Lower leg skin (tissue), 3 donors: Measurements from ENCODE around the gene RAD51B.

ENCODE experiments used
- CTCF ChIP-seq, 3 donors: fragments of 450-650 bp; IDR thresholded peaks; one replicate each; pipeline ENCODE4 v1.5.1; 2016; ENCODE audit warnings: antibody characterized with exemption in 3 of 3, mild to moderate bottlenecking in 3 of 3, moderate library complexity in 2 of 3
- POLR2A ChIP-seq, 2 donors: fragments of 450-650 bp; IDR thresholded peaks; one replicate each; pipeline ENCODE4 v1.6.1; 2016 to 2017; ENCODE audit warnings: antibody characterized with exemption in 2 of 2, mild to moderate bottlenecking in 1 of 2, moderate library complexity in 1 of 2

- TF ChIP-seq CTCF (IDR thresholded peaks at IDR 0.05) (no peak), POLR2A (IDR thresholded peaks at IDR 0.05) (no peak)
Observed at GRCh38 chr14:68441542-68441941, 622.0 kb downstream of the RAD51B start.
